Subcutaneous adipose tissue (tissue), 4 donors: ENCODE data around the gene ADIRF. TPM values are rescaled to one million over a fixed set of nuclear protein-coding genes. Genes with fewer than 3 reads are reported as not detected.

Source experiments
- total RNA-seq, 4 donors: library from RNA; depleted of rRNA; stranded (reverse); fragments of >200 nt; gene quantifications; one replicate each; pipeline ENCODE4 v1.1.0, GENCODE V29; 2016
- TF ChIP-seq, protein P1 (sequence below): fragments of 450-650 bp; IDR thresholded peaks from one replicate; pipeline ENCODE4 v1.5.1; 2016; ENCODE audit warnings: low read depth, mild to moderate bottlenecking, control low read depth, antibody characterized with exemption, moderate library complexity

Gene ADIRF
- total RNA-seq, 4 donors from 2014 or later: 826 to 2,196 (median 1,516) TPM

DNA sequence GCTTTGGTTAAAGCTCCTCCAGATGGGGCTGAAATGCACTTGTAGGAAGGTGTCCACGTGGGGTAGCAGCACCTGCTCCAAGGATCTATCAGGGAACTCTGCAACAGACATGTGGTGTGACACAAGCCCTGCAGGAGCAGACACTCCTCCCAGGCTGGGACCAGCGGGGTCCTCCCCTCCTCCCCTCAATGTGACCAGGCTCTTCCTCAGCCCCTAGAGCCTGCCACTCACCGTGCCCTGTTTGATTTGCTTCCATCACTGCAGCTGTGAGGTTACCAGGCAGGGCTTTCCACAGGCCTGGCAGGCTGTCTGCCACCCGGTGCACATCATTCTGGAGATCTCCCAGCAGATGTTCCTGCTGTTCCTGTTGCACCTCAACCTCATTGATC lies 24.3 kb upstream of the ADIRF start:
- TF ChIP-seq, protein P1, sequence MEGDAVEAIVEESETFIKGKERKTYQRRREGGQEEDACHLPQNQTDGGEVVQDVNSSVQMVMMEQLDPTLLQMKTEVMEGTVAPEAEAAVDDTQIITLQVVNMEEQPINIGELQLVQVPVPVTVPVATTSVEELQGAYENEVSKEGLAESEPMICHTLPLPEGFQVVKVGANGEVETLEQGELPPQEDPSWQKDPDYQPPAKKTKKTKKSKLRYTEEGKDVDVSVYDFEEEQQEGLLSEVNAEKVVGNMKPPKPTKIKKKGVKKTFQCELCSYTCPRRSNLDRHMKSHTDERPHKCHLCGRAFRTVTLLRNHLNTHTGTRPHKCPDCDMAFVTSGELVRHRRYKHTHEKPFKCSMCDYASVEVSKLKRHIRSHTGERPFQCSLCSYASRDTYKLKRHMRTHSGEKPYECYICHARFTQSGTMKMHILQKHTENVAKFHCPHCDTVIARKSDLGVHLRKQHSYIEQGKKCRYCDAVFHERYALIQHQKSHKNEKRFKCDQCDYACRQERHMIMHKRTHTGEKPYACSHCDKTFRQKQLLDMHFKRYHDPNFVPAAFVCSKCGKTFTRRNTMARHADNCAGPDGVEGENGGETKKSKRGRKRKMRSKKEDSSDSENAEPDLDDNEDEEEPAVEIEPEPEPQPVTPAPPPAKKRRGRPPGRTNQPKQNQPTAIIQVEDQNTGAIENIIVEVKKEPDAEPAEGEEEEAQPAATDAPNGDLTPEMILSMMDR: no peak

DNA sequence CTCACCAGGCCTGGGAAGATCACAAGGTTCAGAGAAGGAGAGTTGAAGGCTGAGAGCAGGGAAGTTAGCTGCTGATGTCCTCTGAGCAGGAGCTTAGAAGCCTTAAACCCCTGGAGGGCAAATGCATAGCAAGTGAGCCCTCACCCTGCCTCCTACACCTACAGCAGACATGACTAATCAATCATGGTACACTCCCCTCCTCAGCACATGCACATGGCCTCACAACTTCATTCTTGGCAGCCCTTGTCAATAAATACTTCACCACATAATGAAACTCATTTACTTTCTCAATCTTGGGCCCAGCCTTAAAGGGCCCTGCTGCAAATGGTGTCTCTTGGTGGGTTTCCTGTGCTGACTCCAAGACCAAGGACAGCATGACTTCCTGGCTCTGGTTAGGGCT lies 23.8 kb upstream of the ADIRF start:
- TF ChIP-seq, protein P1: no peak

DNA sequence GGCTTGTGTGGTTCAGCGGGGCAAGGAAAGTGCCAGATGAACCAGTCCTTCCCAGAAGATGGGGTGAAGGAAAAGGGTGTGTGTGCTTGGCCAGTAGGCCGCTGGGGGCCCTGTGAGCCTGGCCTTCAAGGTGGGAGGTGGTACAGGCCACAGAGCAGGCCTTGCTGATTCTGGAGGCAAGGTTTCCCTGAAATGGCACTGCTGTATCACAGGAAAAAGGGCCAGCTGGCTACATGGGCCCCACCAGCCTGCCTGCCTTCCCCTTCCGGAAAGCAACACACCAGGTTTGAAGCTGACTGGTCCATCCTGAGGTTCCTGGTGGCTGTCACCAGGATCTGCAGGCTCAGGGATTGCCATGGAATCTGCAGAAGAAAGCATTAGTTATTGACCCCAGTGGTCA lies 23.4 kb upstream of the ADIRF start:
- TF ChIP-seq, protein P1: no peak

DNA sequence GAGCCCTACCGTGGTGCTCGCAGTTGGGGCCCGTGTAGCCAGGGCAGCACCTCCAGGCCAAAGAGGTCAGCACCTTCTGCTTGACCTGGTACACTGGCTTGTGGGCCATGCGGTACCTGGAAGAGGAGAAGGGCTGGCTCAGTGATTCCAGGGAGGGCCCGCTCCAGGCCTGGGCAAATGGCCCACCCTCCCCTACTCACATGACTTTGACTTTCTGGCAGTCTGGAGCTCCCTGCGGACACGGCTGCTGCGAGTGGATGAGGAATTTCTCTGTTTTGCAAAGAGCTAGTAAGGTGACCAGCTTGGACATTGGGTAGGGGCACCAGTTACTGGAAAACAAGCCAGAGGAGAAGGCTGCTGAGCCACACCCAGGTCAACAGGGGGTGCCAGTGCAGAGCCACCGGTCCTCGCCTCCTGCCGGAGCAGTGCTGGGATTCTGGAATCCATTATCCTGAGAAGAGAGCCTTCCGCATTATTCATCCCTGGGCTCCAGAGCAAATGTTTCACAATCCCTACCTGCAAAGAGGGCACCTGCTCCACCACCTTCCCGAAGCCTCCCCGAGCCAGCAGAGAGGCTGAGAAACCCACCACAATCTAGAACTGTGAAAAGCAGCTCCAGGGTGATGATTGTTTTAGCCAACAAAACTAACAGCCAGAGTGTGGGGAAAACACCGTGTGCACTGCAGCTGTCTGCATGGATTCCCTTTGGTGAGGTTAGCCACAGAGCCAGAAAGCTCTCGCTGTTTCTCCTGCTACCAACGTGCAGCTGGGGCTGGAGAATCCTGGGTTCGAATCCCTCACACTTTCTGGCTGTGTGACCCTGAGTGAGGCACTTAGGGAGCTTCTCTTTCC lies 22.7 kb upstream of the ADIRF start:
- TF ChIP-seq, protein P1: no peak

DNA sequence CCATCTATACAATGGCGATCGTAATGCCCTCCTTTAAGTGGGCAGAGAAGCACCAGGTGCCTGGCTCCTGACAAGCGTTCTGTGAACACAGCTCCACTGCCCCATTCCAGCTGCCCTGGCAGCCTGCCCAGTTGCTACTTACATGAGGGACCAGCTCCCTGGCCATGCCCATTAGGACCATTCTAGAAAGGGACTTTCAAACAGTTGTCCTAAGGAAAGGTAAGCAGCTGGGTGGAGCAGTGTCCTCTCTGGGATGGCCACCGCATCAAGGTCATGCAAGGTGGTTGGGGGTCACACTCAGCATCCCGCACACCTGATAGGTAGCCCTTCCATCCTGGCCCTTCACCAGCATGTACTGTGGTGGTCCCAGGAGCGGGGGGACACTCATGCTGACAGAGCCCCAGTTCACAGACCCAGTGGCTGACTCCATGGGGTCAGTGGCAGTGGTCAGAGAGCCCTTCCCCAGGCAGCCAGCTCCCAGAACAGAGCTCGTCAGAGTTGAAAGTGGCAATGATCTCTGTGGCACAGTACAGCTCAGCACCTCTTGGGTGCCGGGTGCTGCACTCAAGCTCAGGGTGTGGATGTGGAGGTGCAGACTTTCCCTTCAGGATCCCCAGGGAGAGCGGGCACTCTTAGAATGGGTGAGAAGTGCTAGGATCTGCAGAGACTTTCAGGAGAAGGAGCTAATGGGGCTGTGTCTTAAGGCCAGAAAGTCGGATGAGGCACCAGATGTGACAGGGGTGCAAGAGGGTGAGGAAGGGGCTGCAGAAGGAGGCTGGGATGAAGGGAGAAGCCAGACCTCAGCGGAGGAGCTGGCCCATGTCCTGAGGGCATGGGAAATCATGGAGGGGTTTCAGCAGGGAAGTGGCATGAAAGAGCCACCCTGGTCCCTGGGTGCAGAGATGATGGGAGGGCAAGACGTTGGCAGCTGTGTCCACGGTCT lies 21.8 kb upstream of the ADIRF start:
- TF ChIP-seq, protein P1: no peak

DNA sequence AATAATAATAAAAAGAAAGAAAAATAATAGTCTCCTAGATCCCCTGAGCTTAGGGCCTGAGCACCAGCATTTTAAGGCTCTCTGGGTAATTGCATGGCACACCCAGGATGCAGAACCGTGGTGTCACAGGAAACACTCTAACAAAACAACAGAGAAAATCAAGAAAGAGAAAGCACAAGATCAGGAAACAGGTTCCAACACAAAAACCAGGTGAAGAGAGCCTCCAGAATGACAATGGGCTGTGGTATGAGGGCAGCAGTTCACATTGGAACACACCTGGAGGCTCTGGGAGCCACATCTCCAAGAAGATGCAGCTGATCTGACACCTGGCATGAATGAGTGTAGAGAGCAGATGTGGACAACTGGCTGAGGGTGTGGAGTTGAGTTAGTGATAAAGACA lies 17.9 kb upstream of the ADIRF start:
- TF ChIP-seq, protein P1: no peak
